Measurements from ENCODE around the gene IL2RA. TPM values are rescaled to one million over a fixed set of nuclear protein-coding genes. Genes with fewer than 3 reads are reported as not detected.

The IL2RA gene
- polyA plus RNA-seq, 1 experiment: not detected

DNA sequence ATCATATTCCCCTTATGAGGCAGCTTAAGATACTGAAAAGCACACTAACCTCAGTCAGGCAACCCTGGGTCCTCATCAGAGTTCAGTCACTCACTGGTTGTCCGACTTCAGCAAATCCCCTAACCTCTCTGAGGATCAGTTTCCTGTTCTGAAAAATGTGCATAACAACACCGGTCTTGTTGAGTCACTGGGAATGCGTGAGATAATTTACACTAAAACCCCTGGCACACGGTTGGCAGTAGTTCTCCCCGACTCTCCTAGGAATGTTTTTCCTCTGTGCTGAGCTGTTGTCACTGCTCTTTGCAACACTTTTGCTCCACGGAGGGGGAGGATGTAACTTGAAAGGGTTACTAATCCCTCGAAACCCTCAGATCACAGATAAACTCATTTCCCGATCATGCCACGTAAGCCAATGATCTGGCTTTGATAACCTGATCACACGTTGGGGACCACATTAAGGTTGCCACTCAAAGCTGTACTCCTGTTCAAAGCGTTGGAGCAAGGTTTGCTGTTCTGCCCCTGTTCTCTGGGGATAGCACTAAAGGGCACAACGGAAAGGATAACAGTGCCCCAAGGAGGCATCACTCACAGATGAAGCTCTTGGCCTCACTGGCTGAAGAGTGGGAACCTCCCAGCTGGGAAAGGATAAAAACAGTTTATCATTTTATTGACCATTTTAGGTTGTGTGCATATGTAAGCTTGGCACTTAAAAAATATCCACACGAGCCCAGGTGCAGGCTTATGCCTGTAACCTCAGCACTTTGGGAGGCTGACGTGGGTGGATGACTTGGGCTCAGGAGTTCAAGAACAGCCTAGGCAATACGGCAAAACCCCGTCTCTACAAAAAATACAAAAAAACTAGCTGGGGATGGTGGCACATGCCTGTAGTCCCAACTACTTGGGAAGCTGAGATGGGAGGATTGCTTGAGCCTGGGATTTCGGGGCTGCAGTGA is 21.6 kb upstream of the IL2RA start:
- Histone ChIP-seq H3K4me3 (ENCODE audit: low read depth, low read length) (no peak overlapping the region), H3K27ac (ENCODE audit: low read depth, low read length) (no peak overlapping the region), H3K27me3 (ENCODE audit: control insufficient read depth, insufficient read depth, low read length) (peaks cover 15% of the 10 kb centered on the region), H3K9me3 (ENCODE audit: control insufficient read depth, insufficient read depth, low read length) (no peaks in the 10 kb centered on the region; the same call in 1 of the 2 replicates)
- POLR2A ChIA-PET: interaction anchor here (1.2 kb wide), 1 partner anchor 118 kb away, joined by 3 read pairs; no protein-coding TSS in a partner anchor
- CTCF ChIA-PET: interaction anchor here (1.0 to 1.3 kb wide), 3 partner anchors 119 to 323 kb away, joined by 4 to 5 read pairs (median 4); partner anchors contain the start of gene PFKFB3
- no peak for DNase-seq (ENCODE audit: low read depth, low spot score)
- TF ChIP-seq, protein P1, sequence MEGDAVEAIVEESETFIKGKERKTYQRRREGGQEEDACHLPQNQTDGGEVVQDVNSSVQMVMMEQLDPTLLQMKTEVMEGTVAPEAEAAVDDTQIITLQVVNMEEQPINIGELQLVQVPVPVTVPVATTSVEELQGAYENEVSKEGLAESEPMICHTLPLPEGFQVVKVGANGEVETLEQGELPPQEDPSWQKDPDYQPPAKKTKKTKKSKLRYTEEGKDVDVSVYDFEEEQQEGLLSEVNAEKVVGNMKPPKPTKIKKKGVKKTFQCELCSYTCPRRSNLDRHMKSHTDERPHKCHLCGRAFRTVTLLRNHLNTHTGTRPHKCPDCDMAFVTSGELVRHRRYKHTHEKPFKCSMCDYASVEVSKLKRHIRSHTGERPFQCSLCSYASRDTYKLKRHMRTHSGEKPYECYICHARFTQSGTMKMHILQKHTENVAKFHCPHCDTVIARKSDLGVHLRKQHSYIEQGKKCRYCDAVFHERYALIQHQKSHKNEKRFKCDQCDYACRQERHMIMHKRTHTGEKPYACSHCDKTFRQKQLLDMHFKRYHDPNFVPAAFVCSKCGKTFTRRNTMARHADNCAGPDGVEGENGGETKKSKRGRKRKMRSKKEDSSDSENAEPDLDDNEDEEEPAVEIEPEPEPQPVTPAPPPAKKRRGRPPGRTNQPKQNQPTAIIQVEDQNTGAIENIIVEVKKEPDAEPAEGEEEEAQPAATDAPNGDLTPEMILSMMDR (IDR thresholded peaks at IDR 0.05; ENCODE audit: low read depth, low read length): no peak

DNA sequence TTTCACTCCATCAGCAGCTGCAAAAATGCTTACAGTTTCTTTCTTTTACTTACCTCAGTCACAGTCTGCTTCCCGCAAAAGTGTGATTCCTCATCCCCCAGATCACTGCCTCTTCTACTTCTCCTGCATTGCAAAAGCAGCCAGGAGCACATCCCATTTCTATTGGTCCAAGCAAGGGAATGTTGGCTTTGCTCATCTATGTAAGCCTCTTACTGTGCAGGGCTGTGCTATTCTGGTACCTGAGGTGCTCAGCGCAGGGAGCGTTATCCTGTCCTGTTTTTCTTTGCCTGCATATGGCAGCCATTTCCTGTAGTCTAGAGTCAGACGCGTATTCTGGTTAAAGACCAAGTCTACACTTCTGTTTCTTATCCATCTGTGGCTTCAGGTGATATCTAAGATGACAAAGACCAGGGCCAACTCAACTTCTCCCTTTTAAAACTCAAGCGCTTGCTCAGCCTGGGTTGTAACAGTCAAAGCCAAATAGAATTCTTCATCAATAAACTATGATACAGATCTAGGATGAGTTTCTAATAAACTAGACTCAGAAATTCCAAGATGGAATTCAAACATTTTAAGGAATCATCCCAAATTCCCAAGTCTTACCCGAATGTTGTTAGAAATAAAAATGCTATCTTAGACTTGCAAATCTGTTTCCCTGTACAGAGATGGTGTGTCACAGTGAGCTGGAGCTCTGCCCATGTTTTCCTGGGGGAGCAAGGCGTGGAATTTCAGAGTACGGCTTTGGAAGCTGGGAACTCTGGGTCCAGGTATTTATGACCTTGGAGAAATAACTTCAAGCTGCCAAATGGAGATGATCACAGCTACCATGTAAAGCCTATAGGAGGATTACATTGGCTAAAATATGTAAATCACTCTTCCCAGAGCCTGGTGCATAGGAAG is 20.6 kb upstream of the IL2RA start:
- no peak for DNase-seq (ENCODE audit: low read depth, low spot score)
- Histone ChIP-seq H3K27me3 (ENCODE audit: control insufficient read depth, insufficient read depth, low read length) (peaks cover 16% of the 10 kb centered on the region), H3K9me3 (ENCODE audit: control insufficient read depth, insufficient read depth, low read length) (no peaks in the 10 kb centered on the region; the same call in 1 of the 2 replicates), H3K4me3 (ENCODE audit: low read depth, low read length) (no peak overlapping the region), H3K27ac (ENCODE audit: low read depth, low read length) (no peak overlapping the region)
- POLR2A ChIA-PET: no interaction called here
- CTCF ChIA-PET: interaction anchor here (0.5 to 1.3 kb wide), 4 partner anchors 101 to 319 kb away, joined by 3 to 4 read pairs (median 4); partner anchors contain the start of gene PFKFB3
- TF ChIP-seq, protein P1 (IDR thresholded peaks at IDR 0.05; ENCODE audit: low read depth, low read length): no peak

DNA sequence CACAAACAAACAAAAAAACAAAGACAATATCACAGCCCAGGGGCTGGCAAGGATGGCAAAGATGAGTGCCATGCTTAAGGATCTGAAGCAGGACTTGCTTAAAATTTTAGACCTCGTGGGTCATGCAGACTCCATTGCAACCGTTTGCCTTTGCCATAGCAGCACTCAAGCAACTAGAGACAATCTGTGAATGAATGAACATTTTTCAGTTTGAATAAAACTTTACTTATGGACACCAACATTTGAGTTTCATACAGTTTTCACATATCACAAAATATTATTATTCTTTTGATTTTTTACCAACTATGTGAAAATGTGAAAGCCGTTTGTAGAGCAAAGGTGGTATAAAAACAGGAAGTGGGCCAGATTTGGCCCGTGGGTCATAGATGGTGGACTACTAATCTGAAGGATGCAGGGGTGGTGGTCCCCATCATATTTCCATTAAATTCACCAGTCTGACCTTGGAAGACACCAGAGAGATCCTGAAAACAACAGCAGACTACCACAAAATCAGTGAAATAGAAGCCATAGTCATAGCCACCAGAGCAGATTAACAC is 18.3 kb upstream of the IL2RA start:
- TF ChIP-seq, protein P1 (IDR thresholded peaks at IDR 0.05; ENCODE audit: low read depth, low read length): no peak
- CTCF ChIA-PET: interaction anchor here (2.2 kb wide), 1 partner anchor 9 kb away, joined by 7 read pairs; the partner anchor contains the start of gene RBM17
- POLR2A ChIA-PET: no interaction called here

DNA sequence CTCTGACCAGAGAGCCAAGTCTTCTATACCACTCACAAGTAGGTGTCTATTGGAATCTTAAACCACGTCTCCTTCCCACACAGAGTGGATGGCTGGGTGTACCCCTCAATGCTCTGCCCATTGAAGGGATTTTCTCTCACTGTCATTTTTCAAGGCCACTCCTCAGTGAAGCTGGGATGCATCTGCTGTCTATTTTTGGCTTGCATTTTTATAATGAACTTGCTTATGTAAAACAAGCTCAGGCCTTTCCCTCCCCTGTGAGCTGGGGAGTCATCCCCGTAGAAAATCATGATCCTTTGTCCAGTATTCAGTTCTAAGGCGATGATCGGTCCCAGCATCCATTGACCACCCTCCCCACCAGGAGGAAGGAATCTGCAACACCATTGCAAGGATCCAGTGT is 16.9 kb upstream of the IL2RA start:
- H3K9me3 ChIP-seq (ENCODE audit: control insufficient read depth, insufficient read depth, low read length): no peaks in the 10 kb centered on the region; the same call in 1 of the 2 replicates
- ChIA-PET CTCF (no interaction called here), POLR2A (interaction anchor here (0.6 kb wide), 1 partner anchor 13 kb away, joined by 10 read pairs; no protein-coding TSS in a partner anchor)
- no peak overlapping the region for H3K4me3 ChIP-seq (ENCODE audit: low read depth, low read length)
- DNase-seq (ENCODE audit: low read depth, low spot score): no peak
- no peak overlapping the region for H3K27ac ChIP-seq (ENCODE audit: low read depth, low read length)
- TF ChIP-seq, protein P1 (IDR thresholded peaks at IDR 0.05; ENCODE audit: low read depth, low read length): no peak
- peaks cover 25% of the 10 kb centered on the region for H3K27me3 ChIP-seq (ENCODE audit: control insufficient read depth, insufficient read depth, low read length)

More for the DNA sequence above, 18.3 kb upstream of the IL2RA start:
- no peak overlapping the region for H3K27ac ChIP-seq (ENCODE audit: low read depth, low read length)
- H3K27me3 ChIP-seq (ENCODE audit: control insufficient read depth, insufficient read depth, low read length): peaks cover 23% of the 10 kb centered on the region
- no peak for DNase-seq (ENCODE audit: low read depth, low spot score)
- no peaks in the 10 kb centered on the region; the same call in 1 of the 2 replicates for H3K9me3 ChIP-seq (ENCODE audit: control insufficient read depth, insufficient read depth, low read length)
- no peak overlapping the region for H3K4me3 ChIP-seq (ENCODE audit: low read depth, low read length)

Measured in AG04450 (cell line).